ENCODE results near the gene SLC34A1.

Gene SLC34A1

DNA sequence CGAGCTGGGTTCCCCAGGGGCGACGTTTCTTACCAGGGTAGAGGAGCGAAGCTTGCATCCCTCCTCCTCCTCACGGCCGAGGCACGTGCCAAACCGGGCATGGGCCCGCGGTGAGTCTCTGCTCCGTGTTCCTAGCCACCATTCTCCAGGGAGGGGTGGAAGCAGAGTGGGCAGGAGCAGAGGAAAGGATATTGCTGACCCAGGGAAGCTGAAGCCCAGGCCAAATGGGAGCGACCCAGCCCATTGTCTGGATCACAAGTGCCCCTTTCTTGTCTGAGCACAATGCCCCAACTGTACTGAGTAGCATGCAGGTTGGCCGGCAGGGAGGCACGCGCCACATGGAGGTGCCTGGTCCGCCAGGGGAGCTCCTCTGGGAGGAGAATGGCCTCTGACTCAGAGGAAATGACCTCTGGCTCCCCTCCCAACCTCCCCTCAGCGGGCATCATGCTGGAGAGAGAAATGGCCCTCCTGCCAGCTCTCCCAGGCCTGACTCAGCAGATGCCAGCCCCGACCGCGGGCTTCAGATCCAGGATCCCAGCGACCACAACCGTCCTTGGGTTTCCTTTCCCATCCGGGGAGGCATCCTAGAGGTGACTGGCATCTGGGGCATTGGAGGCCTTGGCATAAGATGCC, 63.5 kb downstream of the SLC34A1 start:
- Histone ChIP-seq H3K27ac (ENCODE audit: low read length) (no peak overlapping the region), H3K27me3 (replicated peaks; ENCODE audit: insufficient read depth, low read length) (no peaks in the 10 kb centered on the region), H3K9me3 (replicated peaks; ENCODE audit: insufficient read depth, low read length) (no peaks in the 10 kb centered on the region), H3K4me2 (ENCODE audit: low read depth, low read length) (0 out of 2 replicates have a peak overlapping the region, but pooled peaks have one; percentile 25), H4K20me1 (ENCODE audit: insufficient read depth, low read length) (no peaks in the 10 kb centered on the region), H3K4me1 (ENCODE audit: low read length) (peaks cover 31% of the 10 kb centered on the region), H3K4me3 (ENCODE audit: low read length) (no peak overlapping the region), H3K9ac (ENCODE audit: low read length) (peak overlapping the region; percentile 30; the same call in 1 of the 2 replicates), H2AFZ (ENCODE audit: low read length) (no peak overlapping the region), H3K36me3 (replicated peaks; ENCODE audit: insufficient read depth, low read length) (no peaks in the 10 kb centered on the region), H3K79me2 (ENCODE audit: low read length) (no peaks in the 10 kb centered on the region), H3K9me2 (replicated peaks; ENCODE audit: insufficient read depth, low read length) (no peaks in the 10 kb centered on the region), H3F3A (ENCODE audit: insufficient read depth, low read length) (peaks cover 34% of the 10 kb centered on the region)
- TF ChIP-seq EZH2phosphoT487 (IDR thresholded peaks at IDR 0.05; ENCODE audit: low read length) (no peak), EZH2 (optimal IDR thresholded peaks at IDR 0.05; ENCODE audit: low read depth, low read length) (no peak)
- TF ChIP-seq, protein P1, sequence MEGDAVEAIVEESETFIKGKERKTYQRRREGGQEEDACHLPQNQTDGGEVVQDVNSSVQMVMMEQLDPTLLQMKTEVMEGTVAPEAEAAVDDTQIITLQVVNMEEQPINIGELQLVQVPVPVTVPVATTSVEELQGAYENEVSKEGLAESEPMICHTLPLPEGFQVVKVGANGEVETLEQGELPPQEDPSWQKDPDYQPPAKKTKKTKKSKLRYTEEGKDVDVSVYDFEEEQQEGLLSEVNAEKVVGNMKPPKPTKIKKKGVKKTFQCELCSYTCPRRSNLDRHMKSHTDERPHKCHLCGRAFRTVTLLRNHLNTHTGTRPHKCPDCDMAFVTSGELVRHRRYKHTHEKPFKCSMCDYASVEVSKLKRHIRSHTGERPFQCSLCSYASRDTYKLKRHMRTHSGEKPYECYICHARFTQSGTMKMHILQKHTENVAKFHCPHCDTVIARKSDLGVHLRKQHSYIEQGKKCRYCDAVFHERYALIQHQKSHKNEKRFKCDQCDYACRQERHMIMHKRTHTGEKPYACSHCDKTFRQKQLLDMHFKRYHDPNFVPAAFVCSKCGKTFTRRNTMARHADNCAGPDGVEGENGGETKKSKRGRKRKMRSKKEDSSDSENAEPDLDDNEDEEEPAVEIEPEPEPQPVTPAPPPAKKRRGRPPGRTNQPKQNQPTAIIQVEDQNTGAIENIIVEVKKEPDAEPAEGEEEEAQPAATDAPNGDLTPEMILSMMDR (IDR thresholded peaks at IDR 0.05; ENCODE audit: low read length), result no peak
- DNase-seq, result no peak

Measured in MM.1S (cell line).